Measurements from ENCODE around the gene PTPRM.

The PTPRM gene

DNA sequence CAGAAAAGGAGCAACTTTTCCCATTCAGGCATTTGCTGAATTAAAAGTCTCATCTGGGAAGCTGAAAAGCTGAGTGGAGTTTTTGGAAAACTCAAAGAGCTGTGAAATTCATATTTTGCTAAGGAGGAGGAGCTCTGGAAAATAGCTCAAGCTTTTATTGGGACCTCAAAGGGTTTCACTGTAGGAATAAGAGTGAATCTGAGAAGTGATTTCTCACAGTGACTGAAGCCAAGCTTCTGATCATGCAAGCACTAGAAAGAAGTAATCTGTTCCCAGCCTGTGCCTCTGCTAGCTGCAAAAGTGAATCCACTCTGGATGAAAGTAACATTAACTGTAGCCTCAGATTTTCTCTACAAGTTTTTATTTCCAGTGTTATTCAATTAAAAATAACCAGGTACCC is 283.3 kb downstream of the PTPRM start:
- no peak for TF ChIP-seq ZNF311 (tag by site-specific recombination; IDR thresholded peaks at IDR 0.05; ENCODE audit: borderline replicate concordance)
- no peak for TF ChIP-seq ZNF837 (tag by site-specific recombination; IDR thresholded peaks at IDR 0.05)
- POLR2A ChIA-PET = no interaction called here
- Histone ChIP-seq H3K27ac (ENCODE audit: extremely low read depth, low read depth, low read length) (no peak overlapping the region), H3K9me3 (ENCODE audit: control insufficient read depth, insufficient read depth, low read depth, low read length) (no peaks in the 10 kb centered on the region), H3K36me3 (ENCODE audit: control insufficient read depth in 2 of 2, insufficient read depth in 1 of 2, low read length in 2 of 2) (no peaks in the 10 kb centered on the region), H3K4me3 (ENCODE audit: low read depth, low read length) (no peak overlapping the region), H3K4me1 (ENCODE audit: control insufficient read depth, insufficient read depth, low read length) (peaks cover 6% of the 10 kb centered on the region)
- CTCF ChIA-PET = no interaction called here

- Histone ChIP-seq H3K9me3 (ENCODE audit: control insufficient read depth, insufficient read depth, low read depth, low read length) (no peaks in the 10 kb centered on the region), H3K4me1 (ENCODE audit: control insufficient read depth, insufficient read depth, low read length) (peaks cover 5% of the 10 kb centered on the region), H3K36me3 (ENCODE audit: control insufficient read depth in 2 of 2, insufficient read depth in 1 of 2, low read length in 2 of 2) (no peaks in the 10 kb centered on the region), H3K27ac (ENCODE audit: extremely low read depth, low read depth, low read length) (no peak overlapping the region), H3K4me3 (ENCODE audit: low read depth, low read length) (no peak overlapping the region)
- CTCF ChIA-PET = interaction anchor here (0.7 kb wide), 1 partner anchor 172 kb away, joined by 3 read pairs; no protein-coding TSS in a partner anchor
- TF ChIP-seq, protein P1, sequence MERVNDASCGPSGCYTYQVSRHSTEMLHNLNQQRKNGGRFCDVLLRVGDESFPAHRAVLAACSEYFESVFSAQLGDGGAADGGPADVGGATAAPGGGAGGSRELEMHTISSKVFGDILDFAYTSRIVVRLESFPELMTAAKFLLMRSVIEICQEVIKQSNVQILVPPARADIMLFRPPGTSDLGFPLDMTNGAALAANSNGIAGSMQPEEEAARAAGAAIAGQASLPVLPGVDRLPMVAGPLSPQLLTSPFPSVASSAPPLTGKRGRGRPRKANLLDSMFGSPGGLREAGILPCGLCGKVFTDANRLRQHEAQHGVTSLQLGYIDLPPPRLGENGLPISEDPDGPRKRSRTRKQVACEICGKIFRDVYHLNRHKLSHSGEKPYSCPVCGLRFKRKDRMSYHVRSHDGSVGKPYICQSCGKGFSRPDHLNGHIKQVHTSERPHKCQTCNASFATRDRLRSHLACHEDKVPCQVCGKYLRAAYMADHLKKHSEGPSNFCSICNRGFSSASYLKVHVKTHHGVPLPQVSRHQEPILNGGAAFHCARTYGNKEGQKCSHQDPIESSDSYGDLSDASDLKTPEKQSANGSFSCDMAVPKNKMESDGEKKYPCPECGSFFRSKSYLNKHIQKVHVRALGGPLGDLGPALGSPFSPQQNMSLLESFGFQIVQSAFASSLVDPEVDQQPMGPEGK (tag by site-specific recombination; IDR thresholded peaks at IDR 0.05) = no peak
- TF ChIP-seq GLIS1 (tag by site-specific recombination; IDR thresholded peaks at IDR 0.05) = peak; percentile 44; the same call in 1 of the 2 replicates
- POLR2A ChIA-PET = interaction anchor here (0.6 kb wide), 1 partner anchor 475 kb away, joined by 3 read pairs; no protein-coding TSS in a partner anchor
Observed at GRCh38 chr18:7855028-7855427, 287.9 kb downstream of the PTPRM start.

DNA sequence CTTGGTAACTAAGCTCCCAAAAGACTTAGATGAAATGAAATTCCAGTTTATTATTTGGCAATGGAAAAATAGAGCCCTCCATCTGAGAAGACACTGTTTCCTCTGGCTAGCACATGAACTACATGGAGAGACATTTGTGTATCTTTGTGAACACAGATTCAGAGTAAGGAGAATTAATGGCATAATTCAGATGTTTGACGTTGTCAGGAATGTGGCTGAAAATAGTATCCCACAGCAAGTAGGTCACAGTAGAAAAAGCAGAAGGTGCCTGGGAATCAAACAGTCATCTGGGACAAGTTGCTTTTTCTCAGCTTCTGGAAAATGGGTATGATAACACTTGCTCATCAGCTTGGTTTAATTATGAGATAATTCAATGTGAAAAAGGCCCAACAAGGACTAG is 288.6 kb downstream of the PTPRM start:
- Histone ChIP-seq H3K9me3 (ENCODE audit: control insufficient read depth, insufficient read depth, low read depth, low read length) (no peaks in the 10 kb centered on the region), H3K36me3 (ENCODE audit: control insufficient read depth in 2 of 2, insufficient read depth in 1 of 2, low read length in 2 of 2) (no peaks in the 10 kb centered on the region), H3K4me1 (ENCODE audit: control insufficient read depth, insufficient read depth, low read length) (peaks cover 5% of the 10 kb centered on the region), H3K27ac (ENCODE audit: extremely low read depth, low read depth, low read length) (no peak overlapping the region), H3K4me3 (ENCODE audit: low read depth, low read length) (no peak overlapping the region)
- no peak for TF ChIP-seq ZBTB1 (tag by site-specific recombination; IDR thresholded peaks at IDR 0.05)
- ChIA-PET CTCF (no interaction called here), POLR2A (no interaction called here)

- peaks cover 5% of the 10 kb centered on the region for H3K4me1 ChIP-seq (ENCODE audit: control insufficient read depth, insufficient read depth, low read length)
- no peaks in the 10 kb centered on the region for H3K9me3 ChIP-seq (ENCODE audit: control insufficient read depth, insufficient read depth, low read depth, low read length)
- ChIA-PET CTCF (no interaction called here), POLR2A (no interaction called here)
- H3K4me3 ChIP-seq (ENCODE audit: low read depth, low read length) = no peak overlapping the region
- no peaks in the 10 kb centered on the region for H3K36me3 ChIP-seq (ENCODE audit: control insufficient read depth in 2 of 2, insufficient read depth in 1 of 2, low read length in 2 of 2)
- no peak overlapping the region for H3K27ac ChIP-seq (ENCODE audit: extremely low read depth, low read depth, low read length)
- TF ChIP-seq PRDM6 (tag by site-specific recombination; IDR thresholded peaks at IDR 0.05) (no peak), ZNF133 (tag by site-specific recombination; IDR thresholded peaks at IDR 0.05) (no peak), ZNF561 (tag by site-specific recombination; IDR thresholded peaks at IDR 0.05; ENCODE audit: borderline replicate concordance) (no peak), ZBTB17 (tag by site-specific recombination; IDR thresholded peaks at IDR 0.05) (no peak), ZNF341 (tag by site-specific recombination; IDR thresholded peaks at IDR 0.05; ENCODE audit: low read depth) (no peak), ZNF791 (tag by site-specific recombination; IDR thresholded peaks at IDR 0.05) (no peak), MZF1 (tag by site-specific recombination; IDR thresholded peaks at IDR 0.05; ENCODE audit: borderline replicate concordance) (no peak), SCRT1 (tag by site-specific recombination; IDR thresholded peaks at IDR 0.05; ENCODE audit: borderline replicate concordance) (no peak), GLI4 (tag by site-specific recombination; IDR thresholded peaks at IDR 0.05) (no peak), BCL11A (tag by site-specific recombination; IDR thresholded peaks at IDR 0.05; ENCODE audit: low read depth) (no peak), ZNF48 (tag by site-specific recombination; IDR thresholded peaks at IDR 0.05) (no peak)
- TF ChIP-seq, protein P2, sequence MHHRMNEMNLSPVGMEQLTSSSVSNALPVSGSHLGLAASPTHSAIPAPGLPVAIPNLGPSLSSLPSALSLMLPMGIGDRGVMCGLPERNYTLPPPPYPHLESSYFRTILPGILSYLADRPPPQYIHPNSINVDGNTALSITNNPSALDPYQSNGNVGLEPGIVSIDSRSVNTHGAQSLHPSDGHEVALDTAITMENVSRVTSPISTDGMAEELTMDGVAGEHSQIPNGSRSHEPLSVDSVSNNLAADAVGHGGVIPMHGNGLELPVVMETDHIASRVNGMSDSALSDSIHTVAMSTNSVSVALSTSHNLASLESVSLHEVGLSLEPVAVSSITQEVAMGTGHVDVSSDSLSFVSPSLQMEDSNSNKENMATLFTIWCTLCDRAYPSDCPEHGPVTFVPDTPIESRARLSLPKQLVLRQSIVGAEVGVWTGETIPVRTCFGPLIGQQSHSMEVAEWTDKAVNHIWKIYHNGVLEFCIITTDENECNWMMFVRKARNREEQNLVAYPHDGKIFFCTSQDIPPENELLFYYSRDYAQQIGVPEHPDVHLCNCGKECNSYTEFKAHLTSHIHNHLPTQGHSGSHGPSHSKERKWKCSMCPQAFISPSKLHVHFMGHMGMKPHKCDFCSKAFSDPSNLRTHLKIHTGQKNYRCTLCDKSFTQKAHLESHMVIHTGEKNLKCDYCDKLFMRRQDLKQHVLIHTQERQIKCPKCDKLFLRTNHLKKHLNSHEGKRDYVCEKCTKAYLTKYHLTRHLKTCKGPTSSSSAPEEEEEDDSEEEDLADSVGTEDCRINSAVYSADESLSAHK (tag by site-specific recombination; IDR thresholded peaks at IDR 0.05) = no peak
- TF ChIP-seq, protein P3, sequence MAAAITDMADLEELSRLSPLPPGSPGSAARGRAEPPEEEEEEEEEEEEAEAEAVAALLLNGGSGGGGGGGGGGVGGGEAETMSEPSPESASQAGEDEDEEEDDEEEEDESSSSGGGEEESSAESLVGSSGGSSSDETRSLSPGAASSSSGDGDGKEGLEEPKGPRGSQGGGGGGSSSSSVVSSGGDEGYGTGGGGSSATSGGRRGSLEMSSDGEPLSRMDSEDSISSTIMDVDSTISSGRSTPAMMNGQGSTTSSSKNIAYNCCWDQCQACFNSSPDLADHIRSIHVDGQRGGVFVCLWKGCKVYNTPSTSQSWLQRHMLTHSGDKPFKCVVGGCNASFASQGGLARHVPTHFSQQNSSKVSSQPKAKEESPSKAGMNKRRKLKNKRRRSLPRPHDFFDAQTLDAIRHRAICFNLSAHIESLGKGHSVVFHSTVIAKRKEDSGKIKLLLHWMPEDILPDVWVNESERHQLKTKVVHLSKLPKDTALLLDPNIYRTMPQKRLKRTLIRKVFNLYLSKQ (tag by site-specific recombination; IDR thresholded peaks at IDR 0.05; ENCODE audit: borderline replicate concordance) = no peak
Observed at GRCh38 chr18:7856116-7856515, 289.0 kb downstream of the PTPRM start.

Measured in HEK293 (cell line).